GM21515 (cell line): ENCODE measurements around the gene SEMA6A.

Source experiments
- ATAC-seq: cut with Tn5 transposase; IDR thresholded peaks from one replicate; pipeline ENCODE4 v1.9.1; 2021; ENCODE audit not compliant: unreplicated experiment

SEMA6A gene

GRCh38 chr5:116498503-116499048 is 76.0 kb downstream of the SEMA6A start:
- ATAC-seq, result no peak

- ATAC-seq, result no peak
Measured at GRCh38 chr5:116497631-116498030, 77.0 kb downstream of the SEMA6A start.

- no peak for ATAC-seq
Measured at GRCh38 chr5:116495786-116496357, 78.8 kb downstream of the SEMA6A start.

GRCh38 chr5:116494784-116495450 is 79.7 kb downstream of the SEMA6A start:
- no peak for ATAC-seq

GRCh38 chr5:116492776-116493175 is 81.8 kb downstream of the SEMA6A start:
- ATAC-seq, result no peak

- no peak for ATAC-seq
Measured at GRCh38 chr5:116492016-116492623, 82.5 kb downstream of the SEMA6A start.

GRCh38 chr5:116488356-116489041 is 86.1 kb downstream of the SEMA6A start:
- ATAC-seq, result no peak

- ATAC-seq, result no peak
Measured at GRCh38 chr5:116487045-116487444, 87.6 kb downstream of the SEMA6A start.

GRCh38 chr5:116486588-116486987 is 88.0 kb downstream of the SEMA6A start:
- ATAC-seq, result no peak

GRCh38 chr5:116484645-116485044 is 90.0 kb downstream of the SEMA6A start:
- no peak for ATAC-seq

GRCh38 chr5:116482394-116482793 is 92.2 kb downstream of the SEMA6A start:
- no peak for ATAC-seq

- ATAC-seq, result no peak
Measured at GRCh38 chr5:116480894-116481510, 93.6 kb downstream of the SEMA6A start.

GRCh38 chr5:116479776-116480675 is 94.6 kb downstream of the SEMA6A start:
- ATAC-seq, result no peak

- ATAC-seq, result no peak
Measured at GRCh38 chr5:116478491-116478890, 96.1 kb downstream of the SEMA6A start.

GRCh38 chr5:116476897-116477537 is 97.6 kb downstream of the SEMA6A start:
- ATAC-seq, result no peak

- ATAC-seq, result peak; percentile 74
Measured at GRCh38 chr5:116475338-116475737, 99.3 kb downstream of the SEMA6A start.

GRCh38 chr5:116473706-116474105 is 100.9 kb downstream of the SEMA6A start:
- ATAC-seq, result no peak

- no peak for ATAC-seq
Measured at GRCh38 chr5:116472274-116472673, 102.3 kb downstream of the SEMA6A start.

GRCh38 chr5:116469631-116470030 is 105.0 kb downstream of the SEMA6A start:
- no peak for ATAC-seq

- ATAC-seq, result no peak
Measured at GRCh38 chr5:116468583-116468982, 106.0 kb downstream of the SEMA6A start.
